Lung microvascular endothelial cell (primary cell): ENCODE measurements around the gene SYT7. TPM values are rescaled to one million over a fixed set of nuclear protein-coding genes. Genes with fewer than 3 reads are reported as not detected.

Experiments used
- DNase-seq, 2 donors: peaks; one replicate each; pipeline versions ENCODE4 v3.0.0 to v3.0.0-alpha.2; 2010; ENCODE audit warnings: low read depth in 2 of 2
- total RNA-seq: library from RNA; depleted of rRNA; stranded (reverse); fragments of >200 nt; gene quantifications from 2 replicates; pipeline ENCODE4 v1.2.1, GENCODE V29; 2014

SYT7 gene
- total RNA-seq: 0.20 and 0.22 TPM in 2 replicates

GRCh38 chr11:61581030-61581928, at the start of gene SYT7:
SYT7 (minus strand) TSS chr11:61581076; CDS start chr11:61580820, 256 bp downstream.
- DNase-seq: peak; percentile 98 to 99

DNA sequence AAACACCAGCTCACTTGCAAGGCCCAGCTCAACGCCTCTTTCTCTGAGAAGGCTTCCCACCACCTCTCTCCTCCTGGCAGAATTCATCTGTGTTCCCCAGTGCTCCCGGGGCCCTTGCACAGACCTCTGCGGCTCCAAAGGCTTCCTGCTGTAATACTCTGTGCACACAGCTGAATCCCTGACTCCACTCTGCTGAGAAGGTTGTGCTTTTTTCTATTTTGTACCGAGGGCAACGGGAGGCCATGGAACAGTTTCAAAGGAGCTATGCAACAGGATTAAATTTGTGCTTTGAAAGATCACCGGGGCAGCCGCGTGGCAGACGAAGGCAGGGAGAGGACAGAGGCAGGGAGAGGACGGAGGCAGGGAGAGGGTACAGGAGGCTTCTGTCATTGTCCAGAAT, 49.2 kb upstream of the SYT7 start:
- DNase-seq: no peak

GRCh38 chr11:61629082-61629833, 48.4 kb upstream of the SYT7 start:
- no peak for DNase-seq

DNA sequence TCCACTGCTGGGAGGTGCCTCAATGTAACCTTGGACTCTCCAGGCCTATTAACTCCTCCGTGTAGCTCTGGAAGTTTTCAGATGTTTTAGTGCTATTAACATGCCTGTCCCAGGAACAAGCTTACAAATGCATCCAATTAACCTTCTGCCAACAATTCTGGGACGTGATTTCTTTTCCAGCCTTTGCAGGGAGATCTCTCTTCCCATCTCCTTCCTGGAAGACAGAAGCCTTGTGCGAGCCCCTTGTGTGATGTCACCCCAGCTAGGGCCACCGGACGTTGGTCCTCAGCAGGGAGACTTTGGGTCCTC, 47.7 kb upstream of the SYT7 start:
- no peak for DNase-seq

DNA sequence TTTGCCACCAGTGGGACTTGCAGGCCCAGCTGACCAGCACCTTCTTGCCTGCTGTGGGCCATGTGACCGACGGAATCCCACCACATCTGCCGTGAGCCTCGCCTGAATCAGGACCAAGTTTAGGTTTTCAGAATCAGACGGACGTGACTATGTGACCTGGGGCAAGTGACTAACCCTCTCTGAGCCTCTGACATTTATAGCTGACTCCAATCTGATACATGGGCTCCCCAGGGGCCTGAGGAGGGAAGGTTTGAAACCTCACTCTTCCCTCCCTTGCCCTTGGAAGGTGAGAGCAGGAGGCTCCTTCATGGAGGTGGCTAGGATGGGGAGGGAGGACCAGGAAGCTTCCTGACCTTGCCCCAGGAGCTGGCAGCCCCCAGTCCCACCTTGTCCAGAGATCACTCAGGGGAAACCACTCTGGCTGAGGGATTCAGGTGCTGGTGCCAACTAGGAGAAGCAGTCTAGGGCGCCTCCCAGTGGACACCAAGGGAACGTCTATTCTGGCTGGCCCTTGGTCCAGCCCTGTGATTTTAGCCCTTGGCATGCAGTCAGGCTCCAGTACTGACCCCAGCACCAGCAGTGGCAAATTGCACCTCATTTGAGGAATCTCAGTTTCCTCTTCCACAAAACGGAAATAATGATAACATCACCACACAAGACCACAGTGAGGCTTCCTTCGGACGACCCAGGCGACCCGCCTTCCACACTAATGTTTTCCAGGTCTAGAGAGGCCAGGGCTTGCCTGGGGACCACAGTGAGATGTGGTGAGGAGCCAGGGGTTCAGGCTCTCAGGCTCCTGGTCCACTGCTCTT, 47.2 kb upstream of the SYT7 start:
- peak; percentile 68 to 78 for DNase-seq

- DNase-seq: peak; percentile 38 to 47
These were observed 45.9 kb upstream of the SYT7 start for GRCh38 chr11:61626580-61627380.

GRCh38 chr11:61625525-61625924, 44.6 kb upstream of the SYT7 start:
- DNase-seq: no peak

DNA sequence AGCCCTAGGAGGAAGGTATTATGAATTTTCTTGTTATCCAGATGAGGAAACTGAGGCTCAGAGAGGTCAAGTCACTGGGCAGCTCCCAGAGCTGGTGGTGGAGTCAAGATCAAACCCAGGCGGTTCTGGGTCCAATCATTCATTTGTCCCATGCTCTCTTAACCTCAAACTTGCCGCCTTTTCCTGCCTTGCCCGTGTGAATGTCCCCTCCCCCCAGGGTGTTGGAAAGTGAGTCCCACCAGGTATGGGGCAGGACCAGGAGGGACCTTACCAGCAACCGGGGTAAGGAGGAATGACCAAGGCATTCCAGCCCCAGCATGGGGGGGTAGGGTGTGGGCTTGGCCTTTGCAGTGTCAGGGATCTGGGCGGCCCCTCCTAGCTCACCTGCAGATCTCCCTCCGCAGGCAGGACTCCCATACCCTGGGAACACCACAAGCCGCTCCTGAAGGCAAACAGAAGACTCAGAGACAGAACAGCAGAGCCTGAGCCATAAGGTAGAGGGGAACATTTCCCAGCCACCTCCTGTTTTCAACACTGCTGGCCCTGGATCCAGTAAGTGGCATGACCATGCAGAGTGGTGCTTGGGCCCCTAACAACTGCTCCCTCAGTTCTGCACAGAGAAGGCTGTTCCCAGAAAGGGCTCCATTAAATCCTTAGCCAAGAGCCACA, 41.2 kb upstream of the SYT7 start:
- DNase-seq: no peak

DNA sequence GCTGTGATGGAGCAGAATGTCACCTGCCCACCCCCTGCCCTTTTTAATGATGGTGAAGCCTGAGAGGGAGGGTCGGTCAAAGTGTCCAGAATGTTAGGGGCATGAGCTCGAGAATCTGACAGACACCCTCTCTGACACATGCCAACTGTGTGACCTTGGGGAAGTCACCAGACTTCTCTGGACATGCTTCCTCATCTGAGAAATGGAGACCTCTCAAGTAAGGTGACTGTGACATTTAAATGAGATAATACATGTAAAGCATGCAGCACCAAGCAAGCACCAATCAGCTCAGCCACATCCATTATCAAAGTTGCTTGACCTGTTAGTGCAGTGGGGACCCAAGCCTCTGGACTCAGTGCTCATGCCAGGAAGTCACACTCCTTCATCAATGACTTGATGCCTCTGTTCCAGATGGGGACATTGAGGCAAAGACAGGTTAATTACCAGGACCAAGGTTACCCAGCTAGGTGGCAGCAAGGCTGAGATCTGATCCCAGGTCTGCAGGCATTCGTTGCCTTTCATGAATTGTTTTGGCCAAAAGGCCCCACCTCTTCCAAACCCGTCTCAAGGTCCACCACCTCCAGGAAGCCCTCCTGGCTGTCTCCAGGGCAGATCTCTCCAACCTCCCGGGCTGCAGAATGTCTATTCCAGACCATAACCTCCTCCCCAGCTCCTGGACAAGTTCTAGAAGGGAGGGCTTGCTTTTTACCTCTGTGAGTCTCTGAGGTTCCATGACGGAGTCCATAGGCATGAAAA, 38.8 kb upstream of the SYT7 start:
- no peak for DNase-seq

DNA sequence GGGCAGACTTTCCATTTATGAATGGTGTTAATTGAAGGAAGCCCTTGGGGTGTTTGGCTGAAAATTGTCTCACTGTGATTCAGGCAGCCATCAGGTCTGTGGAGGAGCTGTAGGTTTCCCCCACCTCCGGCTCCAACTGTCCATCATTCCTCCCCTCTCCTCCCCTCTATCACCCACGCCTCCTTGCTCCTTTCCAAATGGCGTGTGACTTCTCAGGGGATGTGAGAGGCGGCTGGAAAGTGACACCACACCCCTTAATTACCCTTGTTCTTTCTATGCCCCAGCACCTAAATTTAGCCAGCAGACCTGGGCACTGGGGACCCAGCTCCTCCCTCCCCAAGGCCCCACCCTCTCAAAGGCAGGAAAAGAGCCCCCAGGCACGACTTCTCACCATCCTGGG, 38.1 kb upstream of the SYT7 start:
- DNase-seq: no peak

DNA sequence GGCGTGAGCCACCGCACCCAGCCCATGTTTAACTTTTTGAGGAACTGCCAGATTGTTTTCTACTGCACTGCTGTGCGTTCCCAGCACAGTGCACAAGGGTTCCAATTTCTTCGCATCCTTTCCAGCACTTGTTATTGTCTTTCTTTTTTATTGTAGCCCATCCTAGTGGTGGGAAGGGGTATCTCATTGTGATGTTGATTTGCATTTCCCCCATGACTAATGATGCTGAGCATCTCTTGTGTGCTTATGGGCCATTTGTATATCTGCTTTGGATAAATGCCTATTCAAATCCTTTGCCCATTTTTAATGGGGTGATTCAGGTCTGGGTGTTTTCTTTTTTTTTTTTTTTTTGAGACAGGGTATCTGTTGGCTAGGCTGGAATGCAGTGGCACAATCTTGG, 36.6 kb upstream of the SYT7 start:
- DNase-seq: no peak

DNA sequence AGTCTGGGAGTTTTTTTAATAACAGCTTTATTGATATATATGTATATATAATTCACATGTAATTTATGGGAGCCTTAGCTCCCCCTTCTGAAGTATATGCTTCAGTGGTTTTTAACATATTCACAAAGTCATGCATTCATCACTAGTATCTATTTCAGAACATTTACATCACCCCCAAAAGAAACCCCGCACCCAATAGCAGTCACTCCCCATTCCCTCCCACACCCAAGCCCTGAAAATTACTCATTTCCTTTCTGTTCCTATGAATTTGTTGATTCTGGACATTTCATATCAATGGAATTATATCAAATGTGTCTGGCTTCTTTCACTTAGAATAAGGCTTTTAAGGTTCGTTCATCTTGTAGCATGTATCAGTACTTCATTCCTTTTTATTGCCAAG, 35.6 kb upstream of the SYT7 start:
- peak in 1 of 2 donors; percentile 58 for DNase-seq

- peak in 1 of 2 donors; percentile 17 for DNase-seq
These were observed 33.9 kb upstream of the SYT7 start for GRCh38 chr11:61614782-61615181.

DNA sequence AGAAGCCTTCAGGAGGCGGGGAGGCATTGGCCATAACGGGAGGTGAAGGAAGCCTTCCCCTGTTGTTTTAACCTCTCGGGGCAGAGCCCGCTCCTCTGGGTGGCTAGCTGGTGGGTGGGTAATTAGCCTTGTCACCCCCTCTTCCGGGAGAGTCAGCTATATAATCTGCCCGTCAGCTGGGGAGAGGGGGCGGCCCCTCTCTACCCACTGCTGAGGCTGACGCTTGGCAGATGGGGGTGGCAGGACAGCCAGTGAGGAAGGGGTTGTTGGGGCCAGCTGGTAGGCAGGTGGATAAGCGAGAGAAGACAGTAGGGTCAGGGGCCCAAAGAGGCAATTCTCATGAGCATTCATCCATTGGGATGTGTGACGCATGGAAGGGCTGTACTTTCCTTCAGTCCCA, 33.0 kb upstream of the SYT7 start:
- no peak for DNase-seq

- DNase-seq: no peak
These were observed 32.2 kb upstream of the SYT7 start for GRCh38 chr11:61613051-61613450.

GRCh38 chr11:61611309-61611708, 30.4 kb upstream of the SYT7 start:
- no peak for DNase-seq

- no peak for DNase-seq
These were observed 30.0 kb upstream of the SYT7 start for GRCh38 chr11:61610905-61611304.

GRCh38 chr11:61609980-61610366, 29.1 kb upstream of the SYT7 start:
- no peak for DNase-seq

GRCh38 chr11:61609000-61609979, 28.4 kb upstream of the SYT7 start:
- no peak for DNase-seq
